Omental fat pad (tissue), 4 donors: ENCODE measurements around the gene TM7SF2. TPM values are rescaled to one million over a fixed set of nuclear protein-coding genes. Genes with fewer than 3 reads are reported as not detected.

Experiments
- ATAC-seq: fragments of 150-250 bp; one replicate; pipeline ENCODE4 v1.9.1; 2016; ENCODE audit warnings: mild to moderate bottlenecking, moderate library complexity; ENCODE audit not compliant: low FRiP score
- DNase-seq: peaks from one replicate; pipeline ENCODE4 v3.0.0-alpha.2; 2019; ENCODE audit warnings: low spot score
- total RNA-seq, 4 donors: library from RNA; depleted of rRNA; stranded (reverse); fragments of >200 nt; gene quantifications; one replicate each; pipeline ENCODE4 v1.1.0, GENCODE V29; 2016
- TF ChIP-seq, protein P1 (sequence below), 3 donors: fragments of 450-650 bp; IDR thresholded peaks; one replicate each; pipeline ENCODE4 v1.5.1; 2016 to 2017; ENCODE audit warnings: antibody characterized with exemption in 3 of 3, mild to moderate bottlenecking in 3 of 3, moderate library complexity in 2 of 3

Gene TM7SF2
- total RNA-seq: 100 to 1,000 TPM in 1 of 4 donors, 10 to 100 TPM in 3; 44.8 to 345 (median 88.6) TPM

DNA sequence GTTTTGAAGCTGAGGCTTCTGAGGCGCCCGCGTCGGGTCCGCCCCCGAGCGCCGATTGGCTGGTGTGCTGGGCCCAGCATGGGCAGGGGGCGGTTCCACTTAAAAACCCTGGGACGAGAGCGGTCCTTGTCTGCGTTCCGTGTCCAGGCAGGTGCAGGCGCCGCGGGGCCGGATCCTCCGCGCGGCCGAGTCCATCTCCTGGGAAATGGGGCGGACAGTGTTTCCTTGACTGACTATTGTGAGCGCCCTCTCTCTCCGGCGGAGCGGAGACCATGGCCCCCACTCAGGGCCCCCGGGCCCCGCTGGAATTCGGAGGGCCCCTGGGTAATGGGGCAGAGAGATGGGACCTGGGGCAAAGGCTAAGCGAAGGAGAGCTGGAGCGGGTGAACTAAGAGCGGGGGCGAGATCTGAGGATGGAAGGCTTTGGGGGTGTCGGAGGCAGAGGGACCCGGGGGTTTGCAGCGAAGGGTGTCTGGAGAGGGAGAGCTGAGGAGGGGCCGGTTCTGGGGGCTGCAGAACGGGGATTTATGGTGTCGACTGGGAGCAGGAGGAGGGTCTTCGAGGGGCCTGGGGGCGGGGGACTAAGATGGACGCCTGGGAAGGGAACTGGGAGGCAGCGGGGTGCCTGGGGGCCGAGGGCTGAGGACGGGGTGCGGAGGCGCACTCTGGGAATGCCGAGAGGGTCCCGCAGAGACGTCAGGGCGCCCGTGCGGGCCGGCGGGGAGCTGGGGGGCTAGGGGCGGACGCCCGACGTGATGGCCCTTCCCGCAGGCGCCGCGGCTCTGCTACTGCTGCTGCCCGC, at the start of gene TM7SF2:
Gene TM7SF2, plus strand, starts transcription at position 129 of the 802 bp plus-strand sequence. Its CDS starts 144 bp downstream, at position 273.
- TF ChIP-seq, protein P1, sequence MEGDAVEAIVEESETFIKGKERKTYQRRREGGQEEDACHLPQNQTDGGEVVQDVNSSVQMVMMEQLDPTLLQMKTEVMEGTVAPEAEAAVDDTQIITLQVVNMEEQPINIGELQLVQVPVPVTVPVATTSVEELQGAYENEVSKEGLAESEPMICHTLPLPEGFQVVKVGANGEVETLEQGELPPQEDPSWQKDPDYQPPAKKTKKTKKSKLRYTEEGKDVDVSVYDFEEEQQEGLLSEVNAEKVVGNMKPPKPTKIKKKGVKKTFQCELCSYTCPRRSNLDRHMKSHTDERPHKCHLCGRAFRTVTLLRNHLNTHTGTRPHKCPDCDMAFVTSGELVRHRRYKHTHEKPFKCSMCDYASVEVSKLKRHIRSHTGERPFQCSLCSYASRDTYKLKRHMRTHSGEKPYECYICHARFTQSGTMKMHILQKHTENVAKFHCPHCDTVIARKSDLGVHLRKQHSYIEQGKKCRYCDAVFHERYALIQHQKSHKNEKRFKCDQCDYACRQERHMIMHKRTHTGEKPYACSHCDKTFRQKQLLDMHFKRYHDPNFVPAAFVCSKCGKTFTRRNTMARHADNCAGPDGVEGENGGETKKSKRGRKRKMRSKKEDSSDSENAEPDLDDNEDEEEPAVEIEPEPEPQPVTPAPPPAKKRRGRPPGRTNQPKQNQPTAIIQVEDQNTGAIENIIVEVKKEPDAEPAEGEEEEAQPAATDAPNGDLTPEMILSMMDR (IDR thresholded peaks at IDR 0.05): no peak
- ATAC-seq: peak; percentile 81
- peak; percentile 94 for DNase-seq

DNA sequence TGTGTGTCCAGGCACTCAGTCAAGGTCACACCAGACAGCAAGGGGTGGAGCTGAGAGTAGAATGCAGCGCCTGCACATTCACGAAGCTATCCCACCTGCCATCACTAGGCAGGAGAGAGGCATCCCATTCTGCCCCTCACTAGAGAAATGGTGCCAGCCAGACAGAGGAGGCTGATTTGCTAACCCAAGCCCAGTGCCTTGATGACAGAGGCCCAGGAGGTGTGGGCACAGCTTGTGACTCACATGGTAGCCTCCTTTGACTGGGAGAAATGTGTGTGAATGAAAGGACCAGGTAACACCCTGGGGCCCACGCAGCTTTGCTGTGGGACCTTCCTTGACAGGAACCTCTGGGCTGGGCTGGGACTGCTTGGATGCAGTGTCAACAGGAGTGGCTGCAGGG, 48.1 kb upstream of the TM7SF2 start:
- no peak for DNase-seq
- ATAC-seq: no peak
- TF ChIP-seq, protein P1 (IDR thresholded peaks at IDR 0.05): no peak

DNA sequence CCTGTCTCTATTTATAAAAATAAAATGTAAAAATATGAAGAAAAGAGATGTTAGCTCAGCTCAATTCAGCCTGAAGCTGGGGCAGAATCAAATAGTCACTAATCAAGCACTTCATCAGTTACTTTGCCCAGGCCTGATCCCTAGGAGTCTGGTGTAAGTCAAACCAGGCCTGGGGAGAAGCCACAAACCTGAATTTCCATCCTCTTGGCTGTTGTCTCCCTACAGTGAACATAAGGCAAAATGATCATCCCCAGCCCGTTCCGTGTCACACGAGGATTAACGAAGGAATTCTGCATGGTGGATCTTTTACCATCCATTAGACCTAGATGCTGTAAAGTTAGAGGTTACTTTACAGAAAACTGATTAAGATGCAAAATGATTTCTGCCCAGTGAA, 46.8 kb upstream of the TM7SF2 start:
- no peak for DNase-seq
- ATAC-seq: no peak
- TF ChIP-seq, protein P1 (IDR thresholded peaks at IDR 0.05): no peak

DNA sequence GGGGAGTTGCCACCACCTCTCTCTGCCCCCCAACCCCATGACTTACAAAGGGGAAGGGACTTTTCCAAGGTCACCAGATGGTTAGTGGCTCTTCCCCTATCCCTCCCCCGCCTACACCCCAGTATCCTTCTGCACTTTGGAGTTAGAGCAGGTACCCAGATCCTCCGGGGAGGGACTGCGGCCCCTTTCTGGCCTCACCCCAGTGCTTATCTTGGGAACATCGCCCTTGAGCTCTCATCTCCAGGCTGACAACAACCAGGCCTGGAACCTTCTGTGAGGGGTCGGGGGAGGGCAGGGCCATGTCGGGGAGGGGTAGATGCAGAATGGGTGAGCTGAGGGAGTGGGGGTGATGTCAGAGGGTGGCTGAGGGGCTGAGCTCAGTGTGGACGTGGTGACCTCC, 45.8 kb upstream of the TM7SF2 start:
- DNase-seq: no peak
- TF ChIP-seq, protein P1 (IDR thresholded peaks at IDR 0.05): no peak
- ATAC-seq: no peak

DNA sequence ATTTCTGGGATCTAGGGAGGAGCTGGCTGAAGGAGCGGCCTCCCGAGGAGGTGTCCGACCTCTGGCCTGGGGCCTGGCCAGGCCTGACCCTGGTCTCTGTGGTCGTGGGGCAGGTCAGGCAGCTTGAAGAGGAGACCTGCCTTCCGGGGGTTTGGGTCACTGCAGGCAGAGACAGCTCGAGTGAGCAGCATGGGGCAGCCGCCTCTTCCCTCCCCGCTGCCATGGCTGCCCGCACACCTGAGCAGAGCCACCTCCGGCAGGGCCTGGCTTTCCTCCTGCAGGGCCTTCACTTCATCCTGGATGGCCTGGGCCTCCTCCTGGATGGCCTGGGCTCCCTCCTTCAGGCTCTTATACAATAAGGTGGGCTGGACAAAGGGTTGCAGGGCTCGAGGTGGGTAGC, 45.4 kb upstream of the TM7SF2 start:
- ATAC-seq: no peak
- TF ChIP-seq, protein P1 (IDR thresholded peaks at IDR 0.05): no peak
- no peak for DNase-seq

DNA sequence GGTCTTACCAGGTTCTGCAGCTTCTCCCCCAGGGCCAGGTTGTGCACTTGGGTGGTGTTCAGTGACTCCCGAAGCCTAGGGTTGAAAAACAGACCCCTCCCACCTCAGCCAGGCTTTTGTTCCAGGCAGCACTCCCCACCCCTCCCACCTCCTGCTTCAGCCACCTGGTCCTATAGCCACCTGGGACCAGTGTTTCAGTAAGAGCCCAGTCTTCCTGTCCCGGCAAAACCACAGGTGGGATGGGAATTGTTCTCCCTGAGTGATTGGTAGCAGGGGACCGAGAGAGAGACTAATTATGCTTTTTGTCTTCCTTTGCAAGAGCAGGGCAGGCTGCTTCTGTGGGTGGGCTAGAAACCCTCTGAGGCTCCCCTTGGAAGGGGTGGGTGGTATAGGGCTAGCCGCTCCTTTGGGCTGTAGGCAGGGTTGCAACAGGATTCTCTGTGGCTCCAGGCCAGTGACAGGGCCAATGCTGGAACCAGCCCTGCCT, 44.8 kb upstream of the TM7SF2 start:
- ATAC-seq (no peak), DNase-seq (no peak)
- TF ChIP-seq, protein P1 (IDR thresholded peaks at IDR 0.05): no peak

DNA sequence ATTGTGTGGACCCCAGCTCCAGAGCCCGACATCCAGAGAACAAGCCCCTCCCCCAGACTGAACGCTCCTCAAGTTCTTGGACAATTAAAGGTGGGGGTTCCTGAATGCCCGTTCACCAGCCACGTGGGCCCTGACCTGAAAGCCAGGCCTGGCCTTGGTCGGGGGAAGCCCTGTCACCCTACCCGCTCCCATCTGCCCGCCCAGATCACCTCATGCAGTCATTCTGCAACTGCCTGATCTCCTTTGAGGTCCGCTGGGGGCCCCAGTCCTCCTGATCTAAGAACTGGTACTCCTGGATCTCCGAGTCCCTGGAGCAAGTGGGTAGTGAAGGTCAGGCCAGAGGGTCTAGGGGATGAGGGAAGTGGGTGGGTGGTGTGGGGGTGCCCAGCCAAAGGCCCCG, 44.2 kb upstream of the TM7SF2 start:
- ATAC-seq (no peak), DNase-seq (no peak)
- TF ChIP-seq, protein P1 (IDR thresholded peaks at IDR 0.05): no peak
